ENCODE results near the gene KLK3.
A peak's percentile ranks its signal among the peaks of the same experiment; 100 is the strongest.

The KLK3 gene

DNA sequence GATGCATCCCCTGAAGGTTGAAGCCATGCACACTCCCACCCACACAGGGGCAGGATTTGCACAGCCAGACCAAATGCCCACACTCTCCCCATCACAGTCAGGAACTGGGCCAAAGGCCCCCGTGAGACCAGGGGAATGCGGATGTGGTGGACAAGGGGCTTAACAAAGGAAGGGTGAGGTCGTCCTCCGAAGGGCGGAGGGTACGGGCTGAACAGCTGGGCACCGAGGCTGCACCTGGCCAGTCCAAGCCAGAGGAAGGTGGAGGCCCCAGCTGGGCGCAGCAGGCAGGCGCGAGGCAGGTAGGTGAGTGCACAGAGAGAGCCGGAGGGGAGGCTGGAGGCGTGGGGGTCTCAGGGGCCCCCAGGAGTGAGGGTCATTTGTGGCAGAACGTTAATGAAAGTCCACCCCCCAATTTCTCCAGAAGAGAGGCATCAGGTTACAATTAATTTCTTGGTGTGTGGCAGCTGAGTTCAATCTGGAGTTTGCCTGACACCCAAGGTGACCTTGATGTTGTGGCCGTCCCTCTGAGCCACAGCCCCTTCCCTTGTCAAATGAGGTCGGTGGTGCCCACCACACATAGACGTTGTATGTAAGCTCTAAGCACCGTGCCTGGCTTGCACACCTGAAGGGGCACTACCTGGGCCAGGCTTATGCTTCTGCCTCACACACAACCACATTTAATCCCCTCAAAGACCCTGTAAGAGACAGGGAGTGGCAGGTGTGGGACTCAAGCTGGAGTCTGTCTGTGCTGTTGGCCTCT lies 24.3 kb upstream of the KLK3 start:
- DNase-seq (ENCODE audit: low read depth in 1 of 2, low spot score in 1 of 2), result no peak

GRCh38 chr19:50831026-50831396 lies 23.7 kb upstream of the KLK3 start:
- DNase-seq (ENCODE audit: low read depth in 1 of 2, low spot score in 1 of 2), result no peak

DNA sequence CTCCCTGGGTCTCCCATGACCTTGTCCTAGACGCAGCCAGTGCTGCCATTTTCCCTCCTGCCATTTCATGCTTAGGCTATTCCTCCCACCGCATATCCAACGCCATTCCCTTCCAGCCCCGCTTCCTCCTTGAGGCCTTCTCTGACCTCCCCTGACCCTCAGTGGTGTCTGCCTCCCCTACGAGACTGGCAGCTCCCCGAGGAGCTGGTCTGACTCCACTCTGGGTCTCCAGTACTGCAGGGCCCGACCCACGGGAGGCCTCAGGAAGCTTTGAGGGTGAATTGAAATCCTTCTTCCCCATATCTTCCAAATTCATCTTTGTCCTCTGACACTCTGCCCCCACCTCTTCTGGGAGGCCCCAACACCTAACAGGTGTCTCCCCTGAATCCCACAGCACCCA lies 22.0 kb upstream of the KLK3 start:
- DNase-seq (ENCODE audit: low read depth in 1 of 2, low spot score in 1 of 2), result no peak

DNA sequence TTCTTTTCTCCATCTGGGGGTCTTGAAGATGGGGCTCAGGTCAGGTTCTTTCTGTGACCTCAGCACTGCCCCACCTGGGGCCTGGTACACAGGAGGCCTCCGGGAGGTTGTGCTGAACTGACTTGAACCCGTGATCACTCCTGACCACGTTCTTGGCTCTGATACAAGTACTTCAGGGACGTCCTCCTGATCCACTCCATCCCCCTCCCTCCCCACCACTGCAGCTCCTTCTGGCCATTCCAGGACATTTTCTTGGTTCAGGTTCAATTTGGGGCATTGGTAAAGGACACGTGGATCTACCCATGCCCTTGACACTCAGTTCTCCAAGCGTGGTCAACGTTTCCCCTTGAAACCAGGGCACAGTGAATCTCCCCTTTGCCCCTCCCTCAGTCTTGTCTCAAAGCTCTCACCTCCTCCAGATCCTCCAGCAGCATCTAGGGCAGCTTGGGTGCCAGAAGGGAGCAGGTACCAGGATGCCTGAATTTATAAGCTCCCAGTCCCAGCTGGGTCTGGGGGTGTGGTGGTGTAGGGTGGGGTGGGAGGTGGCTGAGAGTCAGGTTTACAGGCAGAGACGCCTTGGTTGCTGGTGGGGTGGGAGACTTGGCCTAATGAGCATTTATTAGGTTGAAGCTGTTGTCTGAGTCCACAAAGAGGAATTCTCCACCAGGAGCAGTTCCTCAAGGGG lies 21.5 kb upstream of the KLK3 start, which contains the start of gene KLK15:
Gene KLK15, minus strand, starts transcription at position 458 of the 685 bp plus-strand sequence. CDS start 2,082 bp downstream, outside the sequence.
- DNase-seq (ENCODE audit: low read depth in 1 of 2, low spot score in 1 of 2), result no peak

GRCh38 chr19:50833802-50834167 lies 20.9 kb upstream of the KLK3 start:
- no peak for DNase-seq (ENCODE audit: low read depth in 1 of 2, low spot score in 1 of 2)

- DNase-seq (ENCODE audit: low read depth in 1 of 2, low spot score in 1 of 2), result no peak
These were observed 19.5 kb upstream of the KLK3 start for GRCh38 chr19:50835103-50835784.

GRCh38 chr19:50835785-50836542 lies 18.8 kb upstream of the KLK3 start:
- peak; percentile 20 to 37 for DNase-seq (ENCODE audit: low read depth in 1 of 2, low spot score in 1 of 2)

DNA sequence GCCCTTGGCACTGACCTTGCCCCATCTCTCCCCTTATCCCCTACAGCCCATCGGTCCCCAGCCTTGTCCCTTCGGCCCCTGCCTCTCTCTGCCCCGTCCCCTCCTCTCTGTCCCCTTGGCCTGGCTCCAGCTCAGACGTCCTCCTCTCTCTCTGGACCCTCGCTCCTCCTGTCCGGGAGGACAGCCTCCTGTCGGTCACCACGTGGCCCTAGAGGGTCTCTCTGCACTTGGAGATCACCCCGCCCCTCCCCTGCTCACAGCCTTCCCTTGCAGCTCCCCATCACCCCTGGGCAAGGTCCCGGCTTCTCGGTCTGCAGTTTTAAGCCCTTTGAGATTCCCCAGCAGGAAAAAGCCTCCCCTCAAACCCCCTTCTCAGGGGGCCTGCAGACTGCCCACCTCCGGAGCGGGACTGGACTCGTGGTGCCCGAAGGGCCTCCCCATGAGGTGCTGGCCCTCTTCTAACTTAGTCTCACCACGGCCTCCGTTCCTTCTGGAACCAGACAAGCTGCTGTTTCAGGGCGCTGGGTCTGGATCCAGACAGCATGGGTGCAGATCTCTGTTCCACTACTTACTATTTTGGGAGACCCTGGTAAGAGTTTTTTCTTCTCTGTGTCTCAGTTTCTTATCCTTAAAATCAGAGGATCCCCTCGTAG lies 18.0 kb upstream of the KLK3 start:
- no peak for DNase-seq (ENCODE audit: low read depth in 1 of 2, low spot score in 1 of 2)

DNA sequence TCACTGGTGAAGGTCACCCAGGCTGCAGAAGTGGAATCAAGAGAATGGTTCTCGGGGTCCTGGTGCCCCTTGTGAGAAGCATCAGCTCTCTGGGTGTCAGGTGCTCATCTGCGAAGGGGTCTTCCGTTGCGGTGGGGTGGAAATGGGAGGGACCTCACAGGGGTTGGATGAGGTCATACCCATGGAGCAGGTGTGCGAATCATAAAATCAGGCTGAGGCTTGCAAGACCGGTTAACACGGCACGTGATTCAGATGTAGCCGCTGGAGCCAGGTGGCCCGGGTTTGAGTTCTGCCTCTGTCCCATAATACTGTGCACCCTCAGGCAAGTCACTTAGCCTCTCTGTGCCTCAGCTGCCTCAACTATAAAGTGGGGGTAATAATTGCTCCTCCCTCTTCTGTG lies 17.4 kb upstream of the KLK3 start:
- no peak for DNase-seq (ENCODE audit: low read depth in 1 of 2, low spot score in 1 of 2)

DNA sequence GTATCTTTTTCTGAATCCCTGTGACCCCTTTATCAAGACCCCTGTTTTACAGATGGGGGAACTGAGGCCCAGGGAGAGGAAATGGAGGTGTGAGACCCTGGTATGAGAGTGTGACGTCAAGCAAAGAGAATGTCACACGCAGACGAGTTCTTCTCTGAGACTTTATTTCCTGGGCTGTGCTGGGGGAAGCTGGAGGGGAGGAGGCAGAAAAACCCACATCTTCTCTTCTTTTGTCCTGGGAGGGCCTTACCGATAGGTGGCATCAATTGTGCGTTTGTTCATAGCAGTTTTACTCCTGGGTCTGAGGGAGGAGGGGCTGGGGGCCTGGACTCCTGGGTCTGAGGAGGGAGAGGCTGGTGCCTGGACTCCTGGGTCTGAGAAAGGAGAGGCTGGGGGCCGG lies 16.5 kb upstream of the KLK3 start:
- DNase-seq (ENCODE audit: low read depth in 1 of 2, low spot score in 1 of 2), result no peak

DNA sequence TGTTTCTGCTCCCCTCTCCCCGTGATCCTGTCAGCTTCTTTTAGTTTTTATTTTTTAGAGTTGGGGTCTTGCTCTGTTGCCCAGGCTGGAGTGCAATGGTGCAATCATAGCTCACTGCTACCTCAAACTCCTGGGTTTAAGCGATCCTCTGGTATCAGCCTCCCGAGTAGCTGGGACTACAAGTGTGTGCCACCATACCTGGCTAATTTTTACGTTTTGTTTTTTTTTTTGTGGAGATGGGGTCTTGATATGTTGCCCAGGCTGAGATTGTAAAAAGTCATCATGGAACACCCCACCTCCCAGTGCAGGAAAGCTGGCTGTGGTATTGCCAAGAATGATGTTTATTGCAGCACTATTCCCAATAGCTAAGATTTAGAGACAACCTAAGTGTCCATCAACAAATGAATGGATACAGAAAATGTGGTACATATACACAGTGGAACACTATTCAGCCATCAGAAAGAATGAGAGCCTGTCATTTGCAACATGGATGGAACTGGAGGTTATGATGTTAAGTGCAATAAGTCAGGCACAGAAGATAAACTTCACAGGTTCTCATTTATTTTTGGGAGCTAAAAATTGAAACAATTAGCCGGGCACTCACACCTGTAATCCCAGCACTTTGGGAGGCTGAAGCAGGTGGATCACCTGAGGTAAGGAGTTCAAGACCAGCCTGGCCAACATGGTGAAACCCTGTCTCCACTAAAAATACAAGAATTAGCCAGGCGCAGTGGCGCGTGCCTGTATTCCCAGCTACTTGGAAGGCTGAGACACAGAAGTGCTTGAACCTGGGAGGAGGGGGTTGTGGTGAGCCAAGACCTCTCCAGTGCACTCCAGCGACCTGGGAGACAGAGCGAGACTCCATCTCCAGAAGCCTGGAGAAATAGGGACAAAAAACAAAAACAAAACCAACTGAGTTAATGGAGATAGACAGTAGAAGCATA lies 14.7 kb upstream of the KLK3 start:
- DNase-seq (ENCODE audit: low read depth in 1 of 2, low spot score in 1 of 2), result no peak

DNA sequence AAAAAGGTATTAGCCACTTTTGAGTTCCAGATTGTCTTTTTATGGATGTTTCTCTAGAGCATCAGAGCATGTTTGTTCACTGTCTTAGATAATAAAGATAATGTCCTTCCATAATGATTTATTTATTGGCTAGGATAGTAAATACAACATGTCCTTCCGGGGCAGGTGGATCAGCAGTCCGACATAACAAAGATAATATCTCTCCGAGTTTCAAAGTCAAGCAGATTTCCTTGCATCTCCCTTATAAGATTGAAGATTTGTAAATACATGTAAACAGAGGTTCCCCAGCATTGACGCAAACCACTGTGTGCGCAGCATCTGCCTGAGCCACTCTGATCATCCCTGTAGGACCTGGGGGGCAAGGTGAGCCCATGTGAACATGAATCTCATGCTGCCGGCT lies 12.6 kb upstream of the KLK3 start:
- no peak for DNase-seq (ENCODE audit: low read depth in 1 of 2, low spot score in 1 of 2)

DNA sequence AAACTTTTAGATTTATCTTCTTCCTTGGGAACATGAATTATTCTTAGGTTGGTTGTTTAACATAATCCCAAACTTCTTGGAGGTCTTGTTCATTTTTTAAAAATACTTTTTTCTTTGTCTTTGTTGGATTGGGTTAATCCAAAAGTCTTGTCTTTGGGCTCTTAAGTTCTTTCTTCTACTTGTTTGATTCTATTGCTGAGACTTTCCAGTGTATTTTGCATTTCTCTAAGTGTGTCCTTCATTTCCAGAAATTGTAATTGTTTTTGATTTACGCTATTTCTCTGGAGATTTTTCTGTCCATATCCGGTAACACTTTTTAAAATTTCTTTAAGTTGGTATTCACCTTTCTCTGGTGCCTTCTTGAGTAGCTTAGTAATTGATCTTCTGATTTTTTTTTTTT lies 11.5 kb upstream of the KLK3 start:
- DNase-seq (ENCODE audit: low read depth in 1 of 2, low spot score in 1 of 2), result no peak

- DNase-seq (ENCODE audit: low read depth in 1 of 2, low spot score in 1 of 2), result no peak
These were observed 11.0 kb upstream of the KLK3 start for GRCh38 chr19:50843701-50844221.

GRCh38 chr19:50844296-50844935 lies 10.3 kb upstream of the KLK3 start:
- no peak for DNase-seq (ENCODE audit: low read depth in 1 of 2, low spot score in 1 of 2)

DNA sequence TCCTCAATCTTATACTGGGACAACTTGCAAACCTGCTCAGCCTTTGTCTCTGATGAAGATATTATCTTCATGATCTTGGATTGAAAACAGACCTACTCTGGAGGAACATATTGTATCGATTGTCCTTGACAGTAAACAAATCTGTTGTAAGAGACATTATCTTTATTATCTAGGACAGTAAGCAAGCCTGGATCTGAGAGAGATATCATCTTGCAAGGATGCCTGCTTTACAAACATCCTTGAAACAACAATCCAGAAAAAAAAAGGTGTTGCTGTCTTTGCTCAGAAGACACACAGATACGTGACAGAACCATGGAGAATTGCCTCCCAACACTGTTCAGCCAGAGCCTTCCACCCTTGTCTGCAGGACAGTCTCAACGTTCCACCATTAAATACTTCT lies 4.0 kb upstream of the KLK3 start:
- DNase-seq (ENCODE audit: low read depth in 1 of 2, low spot score in 1 of 2), result no peak

- no peak for DNase-seq (ENCODE audit: low read depth in 1 of 2, low spot score in 1 of 2)
These were observed 3.1 kb upstream of the KLK3 start for GRCh38 chr19:50851620-50852019.

GRCh38 chr19:50857366-50857765 lies 2.7 kb downstream of the KLK3 start:
- no peak for DNase-seq (ENCODE audit: low read depth in 1 of 2, low spot score in 1 of 2)

GRCh38 chr19:50858886-50859285 lies 4.2 kb downstream of the KLK3 start:
- DNase-seq (ENCODE audit: low read depth in 1 of 2, low spot score in 1 of 2), result no peak
